GM18519 (cell line): ENCODE results near the gene HIP1.
"Not testable (repeated sequence)": the region's sequence is repeated elsewhere in the genome, so short reads cannot be mapped to it uniquely, and the experiment has no call there.

ENCODE experiments used
- ATAC-seq: cut with Tn5 transposase; IDR thresholded peaks from one replicate; pipeline ENCODE4 v1.9.1; 2021; ENCODE audit warnings: mild to moderate bottlenecking, moderate library complexity; ENCODE audit not compliant: unreplicated experiment, low FRiP score

Gene HIP1

DNA sequence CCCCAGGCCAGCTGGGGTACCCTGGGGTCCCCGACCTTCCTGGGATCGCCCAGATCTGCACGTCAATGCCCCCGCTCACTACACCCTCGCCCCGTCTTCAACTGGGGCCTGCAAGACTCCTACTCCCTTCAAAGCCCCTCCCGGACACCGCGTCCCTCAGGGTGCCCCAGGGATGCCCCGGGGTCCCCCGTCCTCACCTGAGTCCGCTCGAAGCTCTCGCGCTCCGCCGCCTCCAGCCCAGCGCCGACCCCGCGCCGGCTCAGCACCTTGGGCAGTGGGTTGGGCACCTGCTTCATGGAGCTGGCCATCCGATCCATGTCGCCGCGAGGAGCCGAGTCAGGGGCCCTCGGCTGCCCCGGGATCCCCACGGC is at the start of gene HIP1:
HIP1 (minus strand) TSS at position 338 of the 371 bp plus-strand sequence; CDS start at position 317, 21 bp downstream.
- ATAC-seq, result no peak

DNA sequence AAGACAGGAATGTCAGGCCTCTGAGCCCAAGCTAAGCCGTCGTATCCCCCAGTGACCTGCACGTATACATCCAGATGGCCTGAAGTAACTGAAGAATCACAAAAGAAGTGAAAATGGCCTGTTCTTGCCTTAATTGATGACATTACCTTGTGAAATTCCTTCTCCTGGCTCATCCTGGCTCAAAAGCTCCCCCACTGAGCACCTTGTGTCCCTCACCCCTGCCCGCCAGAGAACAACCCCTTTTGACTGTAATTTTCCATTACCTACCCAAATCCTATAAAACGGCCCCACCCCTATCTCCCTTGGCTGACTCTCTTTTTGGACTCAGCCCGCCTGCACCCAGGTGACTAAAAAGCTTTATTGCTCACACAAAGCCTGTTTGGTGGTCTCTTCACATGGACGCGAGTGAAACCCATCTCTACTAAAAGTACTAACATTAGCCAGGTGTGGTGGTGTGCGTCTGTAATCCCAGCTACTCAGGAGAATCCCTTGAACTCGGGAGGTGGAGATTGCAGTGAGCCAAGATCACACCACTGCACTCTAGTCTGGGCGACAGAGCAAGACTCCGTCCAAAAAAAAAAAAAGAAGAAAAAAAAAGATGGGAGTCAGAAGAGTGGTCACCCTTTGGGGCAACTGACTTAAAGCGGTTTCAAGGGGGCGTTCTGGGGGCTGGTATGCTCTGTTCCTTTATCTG is 49.6 kb upstream of the HIP1 start:
- not testable (repeated sequence) for ATAC-seq

DNA sequence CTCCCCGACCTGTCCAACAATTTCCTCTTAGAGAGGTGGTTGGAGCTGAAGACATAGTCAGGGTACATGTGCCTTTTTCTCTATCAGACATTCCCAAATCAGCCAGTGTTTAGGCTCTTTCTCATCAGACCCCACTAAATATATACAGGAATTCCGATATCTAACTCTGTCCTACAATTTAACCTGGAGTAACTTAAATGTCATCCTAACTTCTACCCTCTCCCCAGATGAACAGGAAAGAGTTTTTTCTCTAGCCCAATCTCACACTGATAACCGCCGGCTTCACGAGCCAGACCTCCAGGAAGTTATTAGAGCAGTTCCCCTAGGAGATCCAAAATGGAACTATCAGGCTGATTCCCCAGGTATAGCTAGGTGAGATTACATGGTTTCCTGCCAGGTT is 44.3 kb upstream of the HIP1 start:
- ATAC-seq, result not testable (repeated sequence)

DNA sequence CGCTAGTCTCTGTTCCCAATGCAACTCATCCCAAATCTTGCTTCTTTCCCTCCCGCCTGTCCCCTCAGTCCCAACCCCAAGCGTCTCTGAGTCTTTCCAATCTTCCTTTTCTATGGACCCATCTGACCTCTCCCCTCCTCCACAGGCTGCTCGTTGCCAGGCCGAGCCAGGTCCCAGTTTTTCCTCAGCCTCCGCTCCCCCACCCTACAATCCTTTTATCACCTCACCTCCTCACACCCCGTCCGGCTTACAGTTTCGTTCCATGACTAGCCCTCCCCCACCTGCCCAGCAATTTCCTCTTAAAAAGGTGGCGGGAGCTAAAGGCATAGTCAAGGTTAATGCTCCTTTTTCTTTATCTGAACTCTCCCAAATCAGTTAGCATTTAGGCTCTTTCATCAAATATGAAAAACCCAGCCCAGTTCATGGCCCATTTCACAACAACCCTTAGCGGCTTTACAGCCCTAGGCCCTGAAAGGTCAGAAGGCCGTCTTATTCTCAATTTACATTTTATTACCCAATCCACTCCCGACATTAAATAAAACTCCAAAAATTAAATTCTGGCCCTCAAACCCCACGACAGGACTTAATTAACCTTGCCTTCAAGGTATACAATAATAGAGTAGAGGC is 42.0 kb upstream of the HIP1 start:
- ATAC-seq, result not testable (repeated sequence)

DNA sequence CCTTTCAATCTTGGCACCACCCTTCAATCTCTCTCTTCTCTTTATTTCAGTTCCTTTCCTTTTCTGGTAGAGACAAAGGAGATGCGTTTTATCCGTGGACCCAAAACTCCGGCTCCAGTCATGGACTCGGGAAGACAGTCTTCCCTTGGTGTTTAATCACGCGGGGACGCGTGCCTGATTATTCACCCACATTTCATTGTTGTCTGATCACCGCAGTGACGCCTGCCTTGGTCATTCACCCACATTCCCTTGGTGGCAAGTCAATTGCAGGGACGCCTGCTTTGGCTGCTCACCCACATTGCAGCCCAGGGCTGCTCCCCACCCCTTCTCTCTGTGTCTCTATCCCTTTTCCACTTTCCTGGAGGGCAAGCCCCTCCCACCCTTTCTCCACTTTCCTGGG is 40.8 kb upstream of the HIP1 start:
- ATAC-seq, result not testable (repeated sequence)

DNA sequence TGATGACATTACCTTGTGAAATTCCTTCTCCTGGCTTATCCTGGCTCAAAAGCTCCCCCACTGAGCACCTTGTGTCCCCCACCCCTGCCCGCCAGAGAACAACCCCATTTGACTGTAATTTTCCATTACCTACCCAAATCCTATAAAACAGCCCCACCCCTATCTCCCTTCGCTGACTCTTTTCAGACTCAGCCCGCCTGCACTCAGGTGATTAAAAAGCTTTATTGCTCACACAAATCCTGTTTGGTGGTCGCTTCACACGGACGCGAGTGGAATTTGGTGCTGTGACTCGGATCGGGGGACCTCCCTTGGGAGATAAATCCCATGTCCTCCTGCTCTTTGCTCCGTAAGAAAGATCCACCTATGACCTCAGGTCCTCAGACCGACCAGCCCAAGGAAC is 40.3 kb upstream of the HIP1 start:
- ATAC-seq, result not testable (repeated sequence)

DNA sequence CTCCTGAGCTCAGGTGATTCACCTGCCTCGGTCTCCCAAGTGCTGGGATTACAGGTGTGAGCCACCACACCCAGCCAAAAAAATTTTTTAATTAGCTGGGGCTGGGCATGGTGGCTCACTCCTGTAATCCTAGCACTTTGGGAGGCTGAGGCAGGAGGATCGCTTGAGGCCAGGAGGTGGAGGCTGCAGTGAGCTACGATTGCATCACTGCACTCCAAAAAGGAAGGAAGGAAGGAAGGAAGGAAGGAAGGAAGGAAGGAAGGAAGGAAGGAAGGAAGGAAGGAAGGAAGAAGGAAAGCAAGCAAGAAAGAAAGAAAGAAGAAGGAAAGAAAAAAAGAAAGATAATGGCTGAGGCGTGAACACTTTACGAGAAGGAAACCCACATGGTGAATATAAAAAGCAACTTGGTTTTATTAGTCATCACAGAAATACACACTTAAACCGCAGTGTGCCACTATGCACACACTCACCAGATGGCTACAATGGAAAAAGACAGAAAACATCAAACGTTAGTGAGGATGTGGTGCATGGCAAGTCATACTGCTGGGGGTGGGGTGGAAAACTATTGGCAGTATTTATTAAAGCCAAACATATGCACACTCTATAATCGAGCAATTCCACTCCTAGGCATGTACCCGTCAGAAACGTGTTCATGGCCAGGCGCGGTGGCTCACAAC is 37.7 kb upstream of the HIP1 start:
- ATAC-seq, result no peak

DNA sequence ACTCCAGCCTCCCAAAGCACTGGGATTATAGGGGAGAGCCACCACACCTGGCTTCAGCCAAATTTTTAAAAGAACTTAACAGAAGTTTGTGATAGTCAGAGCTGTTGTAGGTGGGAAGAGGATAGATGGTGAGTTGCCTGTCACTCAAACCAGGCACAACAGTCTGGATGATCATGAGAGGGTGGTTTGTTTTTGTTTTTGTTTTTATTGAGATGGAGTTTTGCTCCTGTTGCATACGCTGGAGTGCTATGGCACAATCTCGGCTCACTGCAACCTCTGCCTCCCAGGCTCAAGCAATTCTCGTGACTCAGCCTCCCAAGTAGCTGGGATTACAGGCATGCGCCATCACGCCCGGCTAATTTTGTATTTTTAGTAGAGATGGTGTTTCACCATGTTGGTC is 35.2 kb upstream of the HIP1 start:
- ATAC-seq, result not testable (repeated sequence)

DNA sequence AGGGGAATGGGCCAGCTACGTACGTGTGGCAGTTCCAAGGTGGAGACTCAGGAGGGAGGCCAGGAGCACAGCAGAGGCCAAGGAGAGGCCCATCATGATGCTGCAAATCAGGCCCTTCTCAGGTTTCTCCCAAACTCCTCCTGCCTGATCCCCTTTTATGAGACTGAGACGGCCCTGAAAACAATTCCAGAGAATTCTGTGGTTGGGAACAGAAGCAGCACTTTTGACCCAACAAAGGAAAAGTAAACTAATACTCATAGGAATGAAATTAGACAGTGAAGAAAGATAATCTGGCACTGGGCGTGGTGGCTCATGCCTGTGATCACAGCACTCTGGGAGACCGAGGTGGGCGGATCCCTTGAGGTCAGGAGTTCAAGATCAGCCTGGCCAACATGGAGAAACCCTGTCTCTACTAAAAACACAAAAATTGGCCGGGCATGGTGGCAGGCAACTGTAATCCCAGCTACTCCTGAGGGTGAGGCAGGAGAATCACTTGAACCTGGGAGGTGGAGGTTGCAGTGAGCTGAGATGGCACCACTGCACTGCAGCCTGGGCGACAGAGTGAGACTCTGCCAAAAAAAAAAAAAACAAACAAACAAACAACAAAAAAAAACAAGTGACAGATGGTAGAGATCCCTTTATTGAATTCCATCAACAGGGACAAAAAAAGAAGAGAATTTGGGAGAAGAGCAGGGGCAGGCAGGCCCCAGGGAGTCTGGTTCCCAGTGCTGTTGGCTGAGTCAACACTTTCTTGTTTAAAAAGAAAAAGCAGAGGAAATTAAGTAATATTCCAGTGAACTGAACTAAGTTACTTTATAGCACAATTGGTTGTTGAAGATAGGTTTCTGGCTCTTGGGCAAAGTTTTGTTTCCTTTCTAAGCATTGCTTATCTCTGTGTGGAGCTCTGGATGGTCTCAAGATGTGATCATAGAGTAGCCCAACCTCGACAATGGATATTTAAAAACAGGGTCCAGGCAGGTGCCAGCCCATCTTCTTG is 33.6 kb upstream of the HIP1 start, which contains the start of gene CCL26:
CCL26 (minus strand) TSS at position 131 of the 997 bp plus-strand sequence; CDS start at position 96, 35 bp downstream.
- ATAC-seq, result no peak

DNA sequence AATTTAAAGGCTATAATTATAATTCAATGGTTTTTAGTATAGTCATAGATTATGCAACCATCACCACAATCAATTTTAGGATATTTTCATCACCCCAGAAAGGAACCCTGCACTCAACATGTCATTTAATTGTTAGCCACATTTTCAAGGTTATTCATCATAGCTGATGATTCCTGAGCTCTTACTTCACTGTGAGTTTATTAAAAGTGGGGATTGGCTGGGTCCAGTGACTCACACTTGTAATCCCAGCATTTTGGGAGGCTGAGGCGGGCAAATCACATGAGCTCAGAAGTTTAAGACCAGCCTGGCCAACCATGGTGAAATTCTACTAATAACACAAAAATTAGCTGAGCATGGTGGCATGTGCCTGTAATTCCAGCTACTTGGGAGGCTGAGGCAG is 32.5 kb upstream of the HIP1 start:
- ATAC-seq, result no peak

DNA sequence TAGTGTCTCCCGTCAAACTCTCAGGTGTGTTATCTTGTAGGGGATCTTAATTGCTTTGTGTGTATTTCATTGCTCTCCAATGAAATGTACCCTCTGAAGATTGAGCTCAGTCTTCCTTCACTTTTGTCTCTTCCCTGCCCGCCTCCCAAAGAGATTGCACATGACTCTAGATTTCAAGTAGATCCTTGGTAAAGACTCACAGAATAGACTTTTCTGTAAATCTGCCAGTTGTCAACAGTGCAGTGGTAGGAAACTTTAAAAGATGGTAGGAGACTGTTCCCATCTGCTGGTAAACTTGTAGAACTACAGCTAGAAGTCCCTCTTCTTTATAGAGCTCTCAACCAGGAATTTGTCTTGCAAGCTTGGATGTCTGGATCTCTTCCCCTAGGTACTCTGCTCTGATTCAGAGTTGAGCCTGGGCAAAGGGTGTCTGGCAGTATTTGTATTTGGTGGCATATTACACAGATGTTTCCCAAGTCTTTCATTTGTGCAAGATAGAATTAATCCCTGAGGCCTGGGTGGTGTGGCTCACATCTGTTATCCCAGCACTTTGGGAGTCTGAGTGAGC is 23.7 kb upstream of the HIP1 start:
- no peak for ATAC-seq

DNA sequence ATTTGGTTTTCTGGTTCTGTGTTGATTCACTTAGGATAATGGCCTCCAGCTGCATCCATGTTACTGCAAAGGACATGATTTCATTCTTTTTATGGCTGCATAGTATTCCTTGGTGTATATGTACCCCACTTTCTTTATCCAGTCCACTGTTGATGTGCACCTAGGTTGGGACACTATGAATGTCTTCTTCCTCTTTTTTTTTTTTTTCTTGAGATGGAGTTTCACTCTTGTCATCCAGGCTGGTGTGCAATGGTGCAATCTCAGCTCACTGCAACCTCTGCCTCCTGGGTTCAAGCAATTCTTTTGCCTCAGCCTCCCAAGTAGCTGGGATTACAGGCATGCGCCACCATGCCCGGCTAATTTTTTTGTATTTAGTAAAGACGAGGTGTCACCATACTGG is 23.1 kb upstream of the HIP1 start:
- not testable (repeated sequence) for ATAC-seq

DNA sequence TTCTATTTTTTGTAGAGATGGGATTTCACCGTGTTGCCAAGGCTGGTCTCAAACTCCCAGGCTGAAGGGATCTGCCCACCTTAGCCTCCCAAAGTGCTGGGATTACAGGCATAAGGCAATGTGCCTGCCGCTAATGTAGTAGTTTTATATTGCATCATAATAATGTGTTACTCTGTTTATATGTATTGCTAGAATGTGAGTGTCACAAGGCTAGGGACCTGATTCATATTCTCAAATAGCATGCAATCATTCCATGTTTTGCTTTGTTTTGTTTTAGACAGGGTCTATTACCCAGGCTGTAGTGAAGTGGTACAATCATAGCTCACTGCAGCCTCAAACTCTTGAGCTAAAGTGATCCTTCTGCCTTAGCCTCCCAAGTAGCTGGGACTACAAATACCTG is 19.8 kb upstream of the HIP1 start:
- ATAC-seq, result no peak

DNA sequence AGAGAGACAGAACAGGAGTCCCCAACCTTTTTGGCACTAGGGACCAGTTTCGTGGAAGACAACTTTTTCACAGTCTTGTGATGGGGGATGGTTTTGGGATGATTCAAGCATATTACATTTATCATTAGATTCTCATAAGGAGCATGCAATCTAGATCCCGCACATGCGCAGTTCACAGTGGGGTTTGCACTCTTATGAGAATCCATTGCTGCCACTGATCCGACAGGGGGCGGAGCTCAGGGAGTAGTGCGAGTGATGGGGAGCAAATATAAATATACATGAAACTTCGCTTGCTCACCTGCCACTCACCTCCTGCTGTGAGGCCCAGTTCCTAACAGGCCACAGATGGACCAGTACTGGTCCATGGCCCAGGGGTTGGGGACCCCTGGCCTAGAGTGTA is 19.1 kb upstream of the HIP1 start:
- no peak for ATAC-seq

DNA sequence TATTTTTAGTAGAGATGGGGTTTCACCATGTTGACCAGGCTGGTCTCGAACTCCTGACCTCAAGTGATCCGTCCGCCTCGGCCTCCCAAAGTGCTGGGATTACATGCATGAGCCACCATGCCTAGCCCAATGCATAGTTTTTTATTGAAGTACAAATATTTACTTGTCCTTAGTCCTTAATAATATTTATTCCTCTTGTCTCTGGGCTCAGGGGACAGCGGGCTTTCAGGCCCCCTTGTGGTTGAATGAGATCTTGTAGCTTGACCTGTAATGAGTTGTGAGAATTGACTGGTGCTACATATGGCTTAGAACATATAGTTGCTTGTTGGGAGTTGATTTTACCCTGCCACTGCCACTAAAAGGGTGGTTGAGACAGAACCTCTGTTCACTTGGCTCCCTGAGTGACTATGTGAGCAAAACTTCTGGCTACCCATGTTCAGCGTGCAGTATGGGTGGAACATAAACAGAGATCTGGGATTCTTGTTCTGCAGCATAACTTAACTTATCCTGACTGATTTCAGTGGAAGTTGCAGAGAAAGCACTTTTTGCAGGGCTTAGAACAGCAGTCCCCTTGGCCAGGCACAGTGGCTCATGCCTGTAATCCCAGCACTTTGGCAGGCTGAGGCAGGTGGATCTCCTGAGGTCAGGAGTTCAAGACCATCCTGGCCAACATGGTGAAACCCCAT is 18.4 kb upstream of the HIP1 start:
- no peak for ATAC-seq

DNA sequence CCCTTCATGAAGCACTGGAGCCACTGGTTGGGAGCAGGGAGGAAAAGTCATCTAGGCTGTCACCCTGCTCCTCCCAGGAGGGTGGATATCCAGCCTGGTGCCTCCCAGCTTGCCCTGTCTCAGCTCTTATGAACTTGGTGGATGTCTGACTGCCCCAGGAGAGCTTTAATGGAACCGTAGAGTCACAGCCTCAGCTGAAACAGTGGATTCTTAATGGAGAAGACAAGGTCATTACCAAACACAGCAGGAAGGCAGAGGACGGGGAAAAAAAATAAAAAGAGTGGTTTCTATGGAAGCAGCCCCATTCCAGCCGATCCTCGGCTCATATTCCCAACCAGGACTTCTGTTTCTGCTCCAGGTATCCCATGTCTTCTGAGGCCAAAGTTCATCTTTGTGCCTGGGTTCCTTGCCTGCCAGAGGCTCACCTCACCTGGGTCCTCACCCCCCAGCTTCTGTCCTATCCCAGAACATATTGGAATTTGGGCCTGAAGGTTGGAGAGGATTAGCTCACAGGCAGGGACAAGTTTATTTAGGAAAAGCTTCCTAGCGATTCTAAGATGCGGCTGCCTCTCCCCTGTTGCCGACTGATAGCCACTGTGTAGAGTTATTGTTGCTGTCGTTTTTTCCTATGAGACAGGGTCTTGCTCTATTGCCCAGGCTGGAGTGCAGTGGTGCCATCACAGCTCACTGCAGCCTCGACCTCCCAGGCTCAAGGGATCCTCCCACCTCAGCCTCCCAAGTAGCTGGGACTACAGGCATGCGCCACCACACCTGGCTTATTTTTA is 17.7 kb upstream of the HIP1 start:
- ATAC-seq, result no peak

DNA sequence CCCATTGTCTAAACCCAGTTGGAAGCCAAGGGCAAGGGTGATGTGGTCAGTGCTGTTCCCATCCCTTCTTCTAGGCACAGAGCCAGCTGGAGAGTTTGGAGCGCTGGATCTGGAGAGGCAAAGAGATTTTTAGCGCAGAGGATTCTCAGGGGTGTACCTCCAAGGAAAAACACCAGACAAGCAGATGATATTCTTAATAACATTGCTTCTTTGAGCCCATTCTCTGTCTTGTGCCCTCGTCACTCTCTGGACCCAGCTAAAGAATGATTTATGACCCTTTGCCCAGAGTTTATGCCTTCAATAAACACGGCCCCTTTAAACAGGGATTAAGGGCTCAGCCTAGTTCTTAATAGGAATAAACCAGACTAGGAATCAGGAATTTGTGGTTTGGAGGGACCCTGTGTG is 4.7 kb upstream of the HIP1 start:
- ATAC-seq, result no peak

DNA sequence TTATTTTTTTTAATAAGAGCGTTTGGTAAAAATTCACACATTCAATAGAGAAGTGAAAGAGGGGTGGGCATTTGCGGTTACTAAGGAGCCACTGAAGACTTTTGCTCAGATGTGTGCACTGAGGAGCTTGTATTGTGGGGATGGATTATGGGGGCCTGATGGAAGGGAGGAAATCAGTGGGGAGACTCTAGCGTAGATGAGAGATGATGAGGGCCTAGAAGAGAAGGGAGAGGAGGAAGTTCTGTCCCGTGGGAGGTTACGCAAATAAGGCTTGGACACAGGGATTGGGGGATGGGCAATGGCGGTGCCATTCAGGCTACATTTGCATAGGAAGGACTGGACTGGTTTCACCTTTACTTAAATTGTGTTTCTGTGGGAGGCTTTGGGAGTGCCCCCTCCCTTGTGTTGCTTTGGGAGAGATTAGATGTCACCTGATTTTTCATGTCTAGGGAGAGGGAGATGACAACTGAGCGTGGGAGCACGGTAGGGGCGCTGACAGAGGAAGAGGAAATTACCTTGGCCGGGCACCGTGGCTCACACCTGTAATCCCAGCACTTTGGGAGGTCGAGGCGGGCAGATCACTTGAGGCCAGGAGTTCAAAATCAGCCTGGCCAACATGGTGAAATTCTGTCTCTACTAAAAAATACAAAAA is 2.2 kb upstream of the HIP1 start:
- no peak for ATAC-seq
